GM21825 (cell line): ENCODE results near the gene DEXI.
A peak's percentile ranks its signal among the peaks of the same experiment; 100 is the strongest.
"Not testable (repeated sequence)": the region's sequence is repeated elsewhere in the genome, so short reads cannot be mapped to it uniquely, and the experiment has no call there.

ENCODE experiments used
- ATAC-seq: cut with Tn5 transposase; IDR thresholded peaks from one replicate; pipeline ENCODE4 v1.9.1; 2021; ENCODE audit warnings: mild to moderate bottlenecking, moderate library complexity; ENCODE audit not compliant: unreplicated experiment

DEXI gene

GRCh38 chr16:10969615-10970014 lies 27.3 kb upstream of the DEXI start:
- no peak for ATAC-seq

DNA sequence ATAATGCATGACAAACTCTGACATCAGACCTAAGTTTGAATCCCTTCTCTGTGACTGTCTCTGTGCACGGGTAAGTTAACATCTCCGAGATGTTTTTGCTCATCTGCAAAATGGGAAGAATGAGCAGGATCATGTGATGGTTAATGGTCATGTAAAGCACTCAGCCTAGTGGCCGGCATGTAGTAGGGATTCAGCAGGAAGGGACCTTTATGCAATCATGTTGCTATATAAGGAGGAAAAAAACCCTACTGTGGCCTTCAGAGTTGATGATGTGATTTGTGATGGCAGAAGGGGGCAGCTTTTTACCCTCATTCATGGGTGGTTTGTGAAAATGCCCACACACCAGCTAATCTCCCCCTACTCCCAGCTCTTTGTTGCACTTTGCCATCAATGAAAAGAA lies 26.2 kb upstream of the DEXI start:
- no peak for ATAC-seq

GRCh38 chr16:10967986-10968385 lies 25.7 kb upstream of the DEXI start:
- no peak for ATAC-seq

DNA sequence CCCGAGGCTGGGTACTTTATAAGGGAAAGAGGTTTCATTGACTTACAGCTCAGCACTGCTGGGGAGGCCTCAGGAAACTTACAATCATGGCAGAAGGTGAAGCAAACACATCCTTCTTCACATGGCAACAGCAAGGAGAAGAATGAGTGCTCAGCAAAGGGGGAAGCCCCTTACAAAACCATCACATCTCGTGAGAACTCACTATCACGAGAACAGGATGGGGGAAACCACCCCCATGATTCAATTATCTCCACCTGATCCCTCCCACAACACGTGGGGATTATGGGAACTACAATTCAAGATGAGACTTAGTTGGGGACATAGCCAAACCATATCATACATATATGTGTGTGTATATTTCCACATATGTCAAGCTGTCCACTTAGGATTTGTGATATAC lies 24.3 kb upstream of the DEXI start:
- not testable (repeated sequence) for ATAC-seq

GRCh38 chr16:10966129-10966528 lies 23.9 kb upstream of the DEXI start:
- no peak for ATAC-seq

- ATAC-seq: peak; percentile 61
Observed at GRCh38 chr16:10965440-10966061, 23.3 kb upstream of the DEXI start.

DNA sequence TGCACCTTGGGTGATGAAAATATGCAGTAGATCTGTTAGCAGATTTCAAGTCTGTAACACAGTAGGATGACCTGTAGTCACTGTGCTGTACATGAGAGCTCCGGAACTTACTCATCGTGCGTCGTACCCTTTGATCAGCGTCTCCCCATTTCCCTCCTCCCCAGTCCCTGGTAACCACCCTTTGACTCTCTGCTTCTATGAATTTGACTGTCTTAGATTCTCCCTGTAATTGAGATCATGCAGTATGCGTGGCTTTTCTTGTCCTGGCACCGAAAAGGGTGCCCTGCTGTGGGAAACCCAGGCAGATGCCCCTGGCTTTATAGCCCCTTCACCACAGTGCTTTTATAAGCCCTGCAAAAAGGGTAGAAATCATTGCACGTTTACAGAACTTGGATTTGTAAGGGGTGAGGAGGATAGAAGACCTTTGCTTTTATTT lies 22.6 kb upstream of the DEXI start:
- peak; percentile 48 for ATAC-seq

GRCh38 chr16:10964039-10964890 lies 22.0 kb upstream of the DEXI start:
- ATAC-seq: peak; percentile 36

DNA sequence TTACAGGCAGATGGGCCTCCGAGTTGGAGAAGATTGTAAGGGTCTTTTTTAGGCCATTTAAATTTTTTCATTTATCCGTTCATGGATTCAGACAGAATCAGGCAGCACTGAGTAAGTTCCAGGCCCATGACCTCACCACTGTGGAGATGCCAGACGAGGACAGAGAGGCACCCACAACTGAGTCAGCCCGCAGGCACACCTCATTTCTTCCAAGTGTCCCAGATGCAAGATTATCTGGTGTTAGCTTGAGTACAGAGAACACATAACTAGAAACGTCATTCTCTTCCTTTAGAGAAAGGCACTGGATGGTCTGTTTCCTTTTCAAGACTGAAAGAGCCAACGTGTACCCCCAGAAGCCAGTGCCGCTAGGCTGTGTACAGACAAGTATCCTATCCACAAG lies 19.0 kb upstream of the DEXI start:
- ATAC-seq: no peak

- no peak for ATAC-seq
Observed at GRCh38 chr16:10959161-10959560, 16.9 kb upstream of the DEXI start.

DNA sequence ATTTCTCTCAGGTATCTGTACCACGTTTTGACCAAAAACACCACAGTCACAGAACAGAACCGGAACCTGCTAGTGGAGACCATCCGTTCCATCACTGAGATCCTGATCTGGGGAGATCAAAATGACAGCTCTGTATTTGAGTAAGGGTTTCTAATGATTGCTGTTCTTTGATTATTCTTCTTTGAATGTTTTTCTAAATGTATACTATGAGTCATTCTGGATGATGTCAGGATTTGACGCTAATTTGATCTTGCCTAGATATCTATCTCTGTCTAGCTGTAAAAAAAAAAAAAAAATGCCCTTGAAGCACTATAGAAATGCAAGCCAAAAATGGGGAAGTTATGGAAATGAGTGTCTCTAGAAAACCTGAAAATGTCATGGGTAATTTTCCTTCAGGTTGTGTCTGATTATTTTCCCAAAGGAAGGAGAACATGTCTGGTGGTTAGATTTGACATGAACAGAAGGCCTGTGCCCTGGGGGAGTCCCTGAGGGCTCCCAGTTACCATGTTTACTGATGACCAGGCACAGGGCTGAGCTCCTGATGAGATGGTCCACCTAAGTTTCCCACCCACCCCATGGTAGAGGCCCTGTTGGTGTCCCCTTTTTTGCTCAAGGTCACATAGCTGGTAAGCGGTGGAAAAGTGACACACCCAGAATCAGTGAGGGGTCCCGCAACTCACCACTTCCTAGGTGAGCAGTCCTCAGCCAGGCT lies 15.7 kb upstream of the DEXI start:
- no peak for ATAC-seq

DNA sequence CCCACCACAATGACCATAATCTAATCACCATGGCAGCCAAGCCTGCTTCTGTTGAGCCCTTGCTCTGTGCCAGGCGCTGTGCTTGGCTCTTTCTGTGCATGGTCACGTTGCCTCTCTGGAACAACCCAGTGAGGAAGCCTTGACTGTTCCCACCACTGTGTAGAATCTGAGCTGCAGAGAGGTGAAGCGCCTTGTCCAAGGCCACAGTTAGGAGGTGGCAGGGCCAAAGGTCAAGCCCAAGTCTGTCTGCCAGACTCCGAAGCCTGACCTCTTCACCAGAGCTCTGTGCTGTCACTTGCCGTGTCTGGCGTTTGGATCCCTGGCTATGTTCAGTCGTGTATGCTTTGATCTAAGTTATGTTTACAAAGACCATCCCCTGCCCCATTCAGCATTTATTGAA lies 12.6 kb upstream of the DEXI start:
- no peak for ATAC-seq

DNA sequence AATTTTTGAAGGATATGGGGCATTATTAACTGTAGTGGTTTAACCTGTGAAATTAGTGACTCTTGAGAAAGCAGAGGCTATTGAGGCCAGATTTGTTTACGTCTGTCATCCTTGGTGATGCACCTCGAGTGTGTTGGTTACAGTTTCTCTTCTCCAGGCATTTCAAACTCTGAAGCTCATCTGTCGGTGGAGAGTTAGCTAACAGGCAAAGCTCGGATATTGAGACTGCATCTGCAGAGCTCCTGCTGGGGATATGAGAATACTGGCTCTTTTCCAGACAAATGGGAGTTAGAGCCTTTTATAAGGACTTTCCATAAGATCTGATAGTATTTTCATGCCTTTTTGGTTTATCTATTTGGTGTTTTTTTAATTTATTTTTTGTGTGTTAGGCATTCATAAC lies 8.8 kb upstream of the DEXI start:
- no peak for ATAC-seq

DNA sequence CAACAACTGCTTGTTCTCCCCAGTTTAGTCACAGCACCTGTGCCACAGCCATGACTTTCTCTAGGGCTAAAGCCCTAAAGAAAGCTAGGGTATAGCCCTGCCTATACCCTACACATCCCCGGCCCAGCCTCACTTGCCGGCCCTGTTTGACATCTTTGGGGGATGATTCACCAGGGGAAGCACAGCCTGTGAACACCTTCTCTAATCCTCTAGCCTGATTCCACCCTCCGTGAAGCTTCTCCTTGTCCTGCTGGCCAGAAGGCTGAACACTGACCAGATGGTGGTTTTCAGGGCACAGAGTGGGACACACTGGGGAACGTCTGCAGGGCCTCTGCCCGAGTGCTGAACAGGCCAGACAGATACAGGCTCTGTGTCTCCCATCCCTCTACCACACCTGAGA lies 8.1 kb upstream of the DEXI start:
- no peak for ATAC-seq

DNA sequence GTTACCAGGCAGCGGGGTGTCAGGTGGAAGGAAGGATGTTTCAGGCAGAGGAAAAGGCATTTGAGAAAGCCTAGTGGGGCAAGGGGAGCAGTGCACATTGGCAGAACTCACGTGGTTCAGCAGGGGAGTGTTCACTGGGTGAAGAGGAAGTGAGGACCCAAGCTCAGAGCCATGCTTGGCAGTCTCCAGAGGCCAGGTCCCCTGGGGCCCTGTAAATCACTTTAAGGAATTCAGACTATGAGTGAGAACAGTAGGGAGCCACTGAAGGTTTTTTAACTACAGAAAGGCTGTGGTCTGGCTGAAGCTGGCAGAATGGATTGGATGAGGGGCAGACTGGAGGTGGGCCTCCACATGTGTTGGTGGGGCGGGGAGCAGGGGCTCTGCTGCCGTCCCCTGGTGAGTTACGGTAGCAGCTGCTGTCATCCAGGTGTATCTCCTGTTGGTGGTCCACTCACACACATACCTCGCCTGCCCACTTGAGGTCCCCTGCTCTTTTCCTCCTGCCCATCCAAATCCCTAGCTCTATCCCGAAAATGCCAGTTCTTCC lies 7.2 kb upstream of the DEXI start:
- ATAC-seq: peak; percentile 70

DNA sequence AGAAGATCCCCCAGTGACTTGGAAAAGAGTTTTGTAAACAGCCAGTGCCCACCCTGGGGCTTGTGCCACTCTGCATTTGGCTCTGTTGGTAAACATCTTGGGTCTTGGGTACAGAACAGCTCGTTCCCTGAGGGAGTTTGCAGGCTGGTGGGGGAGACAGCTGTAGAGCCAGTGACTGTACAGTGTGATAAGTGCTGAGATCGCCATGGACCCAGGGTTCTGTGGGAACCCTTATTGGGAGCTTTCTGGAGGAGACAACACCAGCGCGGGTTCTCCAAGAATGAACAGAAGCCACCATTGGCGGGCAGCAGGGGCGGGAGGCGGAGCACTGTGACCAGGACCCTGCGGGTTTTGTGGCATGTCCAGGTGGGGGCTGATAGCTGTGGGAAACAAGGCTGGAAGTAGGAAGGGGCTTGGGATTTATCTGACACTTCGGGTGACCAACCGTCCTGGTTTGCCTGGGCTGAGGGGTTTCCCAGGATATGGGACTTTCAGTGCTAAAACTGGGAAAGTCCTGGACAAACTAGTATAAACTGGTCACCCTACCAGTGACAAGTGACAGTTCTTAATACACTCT lies 5.0 kb upstream of the DEXI start:
- no peak for ATAC-seq

GRCh38 chr16:10946308-10946707 lies 4.0 kb upstream of the DEXI start:
- no peak for ATAC-seq

GRCh38 chr16:10945065-10945787 lies 3.0 kb upstream of the DEXI start:
- ATAC-seq: no peak

DNA sequence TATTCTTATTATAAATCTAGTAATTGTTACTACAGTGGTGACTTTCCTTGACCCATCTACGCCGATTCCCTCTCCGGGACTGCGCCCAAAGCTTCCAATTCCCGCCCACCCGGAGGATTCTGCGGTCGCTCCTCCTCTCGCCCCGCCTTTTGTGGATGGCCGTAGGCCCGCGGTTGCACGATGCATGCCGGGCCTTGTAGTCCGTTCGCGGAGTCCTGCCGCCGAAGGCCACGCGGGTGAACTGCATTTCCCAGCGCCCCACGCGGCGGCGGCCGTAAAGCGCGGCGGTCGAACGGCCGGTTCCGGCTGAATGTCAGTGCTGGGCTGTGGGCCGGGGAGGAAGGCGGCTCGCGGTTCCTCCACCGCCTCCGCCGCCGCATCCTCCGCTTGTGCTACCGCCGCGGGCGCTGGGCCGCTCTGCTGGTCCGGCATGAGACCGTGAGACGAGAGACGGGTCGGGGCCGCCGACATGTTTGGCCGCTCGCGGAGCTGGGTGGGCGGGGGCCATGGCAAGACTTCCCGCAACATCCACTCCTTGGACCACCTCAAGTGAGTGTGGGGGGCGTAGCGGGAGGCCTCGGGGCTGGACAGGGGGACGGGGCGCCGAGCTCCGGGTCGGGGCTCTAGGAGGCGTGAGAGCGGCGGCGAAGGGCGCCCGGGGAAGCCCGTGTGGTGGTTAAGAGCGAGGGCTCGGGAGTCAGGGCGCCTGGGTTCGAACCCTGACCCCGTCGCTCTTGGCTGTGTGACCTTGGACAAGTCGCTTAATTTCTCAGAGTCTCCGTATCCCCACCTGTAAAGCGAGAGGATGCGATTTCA lies 2.2 kb upstream of the DEXI start, which contains the start of gene CLEC16A:
Gene CLEC16A, plus strand, starts transcription at position 316 of the 816 bp plus-strand sequence. Its CDS starts 154 bp downstream, at position 470.
- ATAC-seq: peak; percentile 58

- no peak for ATAC-seq
Observed at GRCh38 chr16:10943064-10943353, 741 bp upstream of the DEXI start.
